HPDE6-E6E7 (cell line): ENCODE data around the gene RAP1A.

ENCODE experiments used
- DNase-seq: peaks from one replicate; pipeline ENCODE4 v3.0.0; 2011; ENCODE audit warnings: missing footprints; ENCODE audit errors: extremely low spot score

Gene RAP1A

DNA sequence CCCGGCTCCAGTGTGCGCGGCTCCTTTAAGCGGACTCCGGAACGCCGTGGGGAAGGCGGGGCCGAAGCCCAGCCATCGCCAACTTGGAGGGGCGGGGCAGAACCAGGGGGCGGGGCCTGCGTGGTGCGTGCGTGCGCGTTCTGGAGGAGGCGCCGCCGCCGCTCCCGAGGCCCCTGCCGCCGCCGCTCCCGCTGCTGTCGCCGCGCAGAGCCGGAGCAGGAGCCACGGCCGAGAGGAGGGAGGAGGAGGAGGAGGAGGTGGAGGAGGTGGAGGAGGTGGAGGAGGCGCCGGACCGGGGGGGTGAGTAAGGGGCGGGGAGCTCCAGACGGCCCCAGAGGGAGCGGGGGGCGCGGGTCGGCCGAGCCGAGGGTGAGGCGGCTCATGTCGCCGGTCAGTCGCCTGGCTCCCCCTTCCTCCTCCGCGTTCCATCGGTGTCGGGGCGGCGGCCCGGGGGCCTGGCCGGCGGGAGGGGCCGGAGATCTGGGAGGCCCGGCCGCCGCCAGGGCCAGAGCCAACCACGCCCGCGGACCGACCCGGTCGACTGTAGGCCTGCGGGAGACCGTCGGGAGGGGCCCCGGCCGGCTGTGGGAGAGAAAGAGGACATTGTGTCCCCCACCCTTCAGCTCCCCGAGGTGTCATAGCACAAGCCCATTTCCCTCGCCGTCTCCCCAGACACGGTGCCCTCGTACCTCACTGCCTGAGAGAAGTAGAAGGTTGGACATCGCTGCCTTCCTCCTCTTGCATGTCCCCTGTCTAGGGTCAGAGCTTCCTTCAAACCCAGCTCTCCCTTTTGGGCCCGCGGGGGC, at the start of gene RAP1A:
Gene RAP1A, plus strand, starts transcription at position 155 of the 806 bp plus-strand sequence. CDS start 71,572 bp downstream, outside the sequence.
- DNase-seq: peak; percentile 94

DNA sequence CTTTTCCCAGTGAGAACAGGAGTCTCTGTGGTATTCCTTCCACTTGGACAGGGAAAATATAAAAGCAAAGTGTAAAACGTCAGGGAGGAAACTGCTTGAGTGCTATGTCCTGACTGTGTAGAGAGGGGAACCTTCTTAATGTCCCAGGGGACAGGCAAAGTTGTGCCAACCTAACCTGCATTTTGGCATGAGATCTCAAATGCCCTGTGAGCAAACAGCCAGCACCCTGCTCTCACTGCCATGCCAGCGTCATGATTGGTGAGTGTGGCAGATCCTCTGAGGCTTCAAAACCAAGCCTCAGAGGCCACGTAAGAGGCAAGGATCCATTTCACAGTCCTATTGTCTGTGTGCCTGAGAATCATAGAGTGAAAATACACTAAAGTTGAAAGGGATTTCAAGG, 49.7 kb upstream of the RAP1A start:
- DNase-seq: no peak

DNA sequence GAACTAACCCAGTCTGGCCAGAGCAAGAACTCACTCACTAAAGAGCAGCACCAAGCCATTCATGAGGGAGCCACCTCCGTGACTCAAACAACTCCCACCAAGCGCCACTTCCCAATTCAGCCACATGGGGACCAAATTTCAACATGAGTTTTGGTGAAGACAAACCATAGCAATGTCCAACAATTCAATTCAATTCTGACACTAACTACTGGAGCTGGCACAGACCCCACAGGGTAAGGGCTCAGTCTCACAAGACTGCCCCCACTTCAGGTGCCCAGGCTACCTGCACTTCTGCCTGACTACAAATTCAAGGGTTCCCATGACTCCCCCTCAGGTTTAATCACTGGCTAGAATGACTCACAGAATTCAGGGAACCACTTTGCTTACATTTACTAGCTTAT, 48.8 kb upstream of the RAP1A start:
- DNase-seq: no peak

DNA sequence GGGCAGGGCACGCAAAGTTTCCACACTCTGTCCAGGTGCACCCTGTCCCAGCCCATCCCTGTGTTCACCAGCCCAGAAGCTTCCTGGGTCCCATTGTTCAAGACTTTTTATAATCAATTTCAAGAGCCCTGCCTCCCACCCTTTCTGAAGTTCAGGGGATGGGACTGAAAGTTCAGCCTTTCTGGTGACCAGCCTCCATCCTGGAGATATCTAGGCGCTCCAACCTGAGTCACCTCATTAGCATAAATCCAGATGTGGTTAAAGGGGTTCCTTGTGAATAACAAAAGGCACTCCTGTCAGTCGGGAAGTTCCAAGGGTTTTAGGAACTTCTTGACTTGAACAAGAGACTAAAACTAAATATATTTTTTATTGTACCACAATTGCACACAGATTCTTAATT, 48.4 kb upstream of the RAP1A start:
- DNase-seq: no peak

DNA sequence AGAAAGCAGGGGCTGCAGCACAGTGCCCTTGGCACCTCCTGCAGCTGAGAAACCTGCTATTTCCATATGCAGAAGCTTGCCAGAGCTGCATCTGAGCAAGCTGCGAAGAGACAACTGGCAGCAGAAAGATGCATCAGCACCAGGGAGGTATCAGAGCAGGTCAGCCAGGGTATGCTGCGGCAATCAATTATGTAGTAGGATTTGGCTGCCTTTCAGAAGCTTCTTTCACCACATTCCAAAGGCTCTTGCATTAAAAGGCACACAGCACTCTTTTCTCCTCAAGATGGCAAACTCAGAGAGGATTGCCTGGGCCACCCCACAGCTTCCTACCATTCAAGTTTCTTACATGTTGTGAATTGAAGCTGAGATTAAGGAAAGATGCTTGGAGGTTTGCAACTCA, 47.6 kb upstream of the RAP1A start:
- no peak for DNase-seq

DNA sequence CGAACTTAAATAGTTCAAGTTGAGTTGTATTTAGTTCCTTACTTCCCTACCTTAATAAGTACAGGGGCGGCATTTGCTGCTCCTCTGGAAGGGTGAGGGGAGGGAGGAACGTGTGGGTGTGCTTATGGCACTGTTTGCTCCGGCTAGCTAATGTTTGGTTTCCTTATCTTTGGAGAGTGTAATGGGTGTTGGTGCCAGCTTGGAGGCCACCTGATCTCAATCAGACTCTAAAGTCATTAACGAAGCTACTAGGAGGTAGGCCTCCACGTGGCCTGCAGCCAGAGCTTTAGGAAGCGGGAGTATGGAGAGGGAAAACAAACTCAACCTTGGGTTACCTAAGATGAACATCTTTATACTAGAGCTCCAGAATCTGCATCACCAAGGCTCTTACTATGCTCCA, 43.0 kb upstream of the RAP1A start:
- DNase-seq: no peak

DNA sequence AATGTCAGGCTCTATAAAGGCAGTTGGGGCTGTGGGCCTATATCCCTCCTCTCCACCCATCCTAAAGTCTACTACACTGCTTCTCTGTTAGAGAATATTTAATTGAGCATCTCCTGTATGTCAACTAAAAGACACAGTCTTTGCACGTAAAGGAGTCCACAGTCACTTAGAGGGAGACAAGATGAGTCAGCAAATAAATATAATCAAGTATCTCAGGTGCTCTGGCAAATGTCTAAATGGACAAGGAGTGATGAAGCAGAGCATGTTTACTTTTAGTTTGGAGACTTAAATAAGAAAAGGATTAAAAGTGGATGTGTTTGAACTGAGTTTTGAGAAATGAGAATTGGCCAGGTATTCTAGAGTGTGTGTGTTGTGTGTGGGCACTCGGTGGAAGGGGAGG, 41.8 kb upstream of the RAP1A start:
- DNase-seq: no peak

DNA sequence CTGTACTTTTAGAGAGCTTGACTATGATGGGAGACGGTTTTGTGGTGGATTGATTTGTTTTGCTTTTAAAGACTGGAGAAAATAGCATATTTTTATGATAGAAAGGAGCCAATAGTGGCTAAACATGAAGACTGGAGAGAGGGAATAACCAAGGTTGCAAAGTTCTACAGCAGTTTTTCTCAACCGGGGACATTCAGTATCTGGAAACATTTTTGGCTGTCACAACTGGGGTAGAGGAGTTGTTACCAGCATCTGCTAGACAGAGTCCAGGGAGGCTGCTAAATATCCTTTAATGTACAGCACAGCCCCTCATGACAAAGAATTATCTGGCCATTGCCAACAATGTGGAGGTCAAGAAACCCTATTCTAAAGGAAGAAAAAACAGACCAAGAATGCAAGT, 38.4 kb upstream of the RAP1A start:
- DNase-seq: no peak

DNA sequence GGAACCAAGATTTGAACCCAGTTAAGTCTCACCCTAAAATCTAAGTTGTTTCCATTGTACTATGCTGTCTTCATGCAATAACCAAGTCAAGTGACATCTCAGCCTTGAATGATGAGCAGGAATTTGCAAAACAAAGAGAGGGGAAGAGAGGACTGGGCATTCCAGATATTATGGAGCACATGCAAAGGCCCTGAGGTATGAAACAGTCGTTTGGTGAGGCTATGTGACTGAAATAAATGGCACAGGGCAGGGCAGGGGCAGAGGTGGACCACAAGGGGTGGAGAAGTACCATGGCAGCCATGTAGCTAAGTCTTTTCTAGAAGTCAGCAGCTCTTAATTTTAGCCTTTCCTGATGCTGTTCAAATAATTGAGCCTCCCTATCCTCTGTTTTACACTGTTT, 37.6 kb upstream of the RAP1A start:
- DNase-seq: no peak

DNA sequence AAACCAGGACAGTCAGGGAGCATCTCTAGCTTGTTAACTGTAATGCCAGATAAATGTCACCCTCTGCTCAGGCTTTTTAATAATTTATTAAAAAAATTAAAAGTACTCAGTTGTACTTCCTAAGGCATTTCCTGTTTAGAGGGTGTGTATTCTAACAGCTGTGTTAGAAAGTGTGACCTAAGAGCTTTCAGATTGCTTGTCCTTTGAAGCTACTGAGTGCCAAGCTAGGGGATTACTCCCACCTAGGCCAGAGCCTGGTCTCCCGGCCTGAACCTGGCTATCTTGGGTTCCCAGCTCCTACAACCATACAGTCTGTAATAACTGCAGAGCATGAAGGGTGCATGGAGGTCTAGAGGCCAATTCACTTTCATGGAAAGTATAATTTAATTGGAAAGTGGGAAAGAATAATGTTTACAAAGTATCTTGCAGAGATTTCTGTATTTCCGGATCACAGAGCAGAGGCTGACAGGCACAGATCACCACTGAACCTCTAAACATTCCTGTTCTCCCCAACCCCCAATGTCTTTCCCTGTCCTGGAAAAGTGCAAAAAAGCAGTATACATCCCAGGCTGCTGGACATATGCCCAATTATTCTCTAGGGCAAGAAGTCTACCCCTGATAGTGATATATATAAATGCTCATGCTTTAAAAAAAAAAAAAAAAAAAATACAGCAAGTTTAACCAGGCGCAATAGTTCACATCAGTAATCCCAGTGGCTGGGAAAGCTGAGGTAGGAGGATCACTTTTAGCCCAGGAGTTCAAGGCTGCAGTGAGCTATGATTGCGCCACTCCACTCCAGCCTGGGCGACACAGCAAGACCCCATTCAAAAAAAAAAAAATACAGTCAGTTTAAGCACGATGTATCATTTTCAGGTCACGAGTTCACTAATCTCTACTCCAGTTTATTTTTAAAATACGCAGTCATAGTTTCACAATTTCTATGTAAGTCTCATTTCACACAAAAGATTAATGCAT, 36.7 kb upstream of the RAP1A start:
- DNase-seq: no peak

DNA sequence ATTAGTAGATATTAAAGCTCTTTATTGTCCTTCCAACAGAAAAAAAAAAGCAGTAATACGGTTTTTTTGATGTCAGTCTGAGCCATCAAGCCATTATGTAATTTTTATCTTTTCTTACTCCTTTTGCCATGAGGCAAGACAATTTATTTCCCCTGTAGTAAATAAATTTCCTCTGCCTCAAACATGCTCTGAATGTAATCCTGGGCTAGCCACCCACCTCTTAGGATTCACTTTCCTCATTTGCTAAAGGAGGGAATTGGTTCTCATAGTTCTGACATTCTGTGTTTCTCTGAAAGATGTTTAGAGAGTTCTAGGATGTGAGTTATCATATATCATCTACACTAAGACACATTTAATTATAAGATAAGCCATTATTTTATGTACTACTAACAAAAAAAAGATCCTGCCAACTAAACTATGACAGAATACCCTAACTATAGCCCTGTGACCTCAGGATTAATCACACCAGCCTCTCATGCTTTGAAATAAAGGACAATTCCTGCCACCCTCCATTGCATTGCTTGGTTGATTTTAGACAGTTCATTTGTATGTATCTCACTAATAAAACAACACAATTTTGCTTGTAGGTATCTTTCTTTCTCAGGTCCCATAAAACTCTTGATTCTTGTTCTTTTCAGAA, 34.0 kb upstream of the RAP1A start:
- no peak for DNase-seq

DNA sequence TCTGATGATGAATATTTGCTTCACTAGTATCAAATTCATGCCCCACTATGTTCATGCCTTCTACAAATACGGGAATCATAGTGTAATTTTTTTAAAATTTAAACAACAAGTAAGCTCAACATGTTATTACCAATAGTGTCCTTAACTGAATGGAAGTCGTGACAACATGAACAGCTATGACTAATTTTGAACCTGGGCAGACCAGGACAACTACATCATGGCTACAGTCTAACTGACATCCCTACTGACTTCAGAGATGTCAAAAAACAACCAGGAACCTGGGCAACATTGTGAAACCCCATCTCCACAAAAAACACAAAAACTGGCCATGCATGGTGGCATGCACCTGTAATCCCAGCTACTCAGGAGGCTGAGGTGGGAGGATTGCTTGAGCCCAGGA, 33.5 kb upstream of the RAP1A start:
- no peak for DNase-seq

DNA sequence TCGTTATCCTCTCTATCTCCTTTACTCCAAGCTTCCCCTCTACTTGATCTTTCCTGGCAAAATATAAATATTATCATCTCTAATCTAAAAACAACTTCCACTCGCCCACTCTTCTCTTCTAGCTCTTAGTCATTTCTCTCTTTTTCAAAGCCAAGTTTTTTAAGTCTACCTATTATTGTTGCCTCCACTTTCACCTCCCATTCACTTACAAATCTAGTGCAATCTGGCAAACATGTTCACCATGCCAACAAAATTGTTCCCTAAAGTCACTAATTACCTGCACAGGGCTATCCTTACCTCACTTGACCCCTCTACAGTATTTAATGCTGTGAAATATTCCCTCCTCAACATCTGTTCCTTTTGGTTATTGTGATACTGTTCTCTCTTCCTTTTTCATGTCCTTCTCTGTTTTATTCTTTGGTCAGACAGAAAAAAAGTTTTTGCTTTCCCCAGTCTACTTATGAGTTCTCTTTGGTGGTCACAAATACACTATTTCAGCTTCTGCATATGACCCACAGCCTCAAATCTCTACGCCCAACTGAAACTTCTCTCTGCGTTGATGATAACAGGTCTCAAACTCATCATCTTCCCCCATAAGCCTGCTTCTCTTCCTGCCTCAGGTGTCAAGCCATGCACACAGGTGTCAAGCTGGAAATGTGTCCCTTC, 31.9 kb upstream of the RAP1A start:
- no peak for DNase-seq

DNA sequence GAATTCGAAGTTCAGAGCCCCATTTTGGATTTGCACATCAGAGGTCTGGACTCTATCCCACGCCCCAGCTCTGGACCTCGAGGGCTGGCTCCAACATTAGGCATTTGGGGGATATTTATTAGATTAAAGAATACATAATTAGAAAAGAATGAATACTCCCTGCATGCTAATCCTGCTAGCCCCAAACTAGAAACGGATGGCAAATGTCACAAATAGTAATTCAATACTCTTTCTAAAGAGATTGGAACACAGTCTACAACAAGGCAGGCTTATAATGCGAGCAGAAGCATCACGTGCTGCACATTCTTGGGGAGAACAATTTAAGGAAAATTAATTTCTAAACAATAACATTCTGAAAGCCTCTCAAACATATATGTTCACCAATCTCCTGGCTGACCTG, 27.7 kb upstream of the RAP1A start:
- DNase-seq: no peak

DNA sequence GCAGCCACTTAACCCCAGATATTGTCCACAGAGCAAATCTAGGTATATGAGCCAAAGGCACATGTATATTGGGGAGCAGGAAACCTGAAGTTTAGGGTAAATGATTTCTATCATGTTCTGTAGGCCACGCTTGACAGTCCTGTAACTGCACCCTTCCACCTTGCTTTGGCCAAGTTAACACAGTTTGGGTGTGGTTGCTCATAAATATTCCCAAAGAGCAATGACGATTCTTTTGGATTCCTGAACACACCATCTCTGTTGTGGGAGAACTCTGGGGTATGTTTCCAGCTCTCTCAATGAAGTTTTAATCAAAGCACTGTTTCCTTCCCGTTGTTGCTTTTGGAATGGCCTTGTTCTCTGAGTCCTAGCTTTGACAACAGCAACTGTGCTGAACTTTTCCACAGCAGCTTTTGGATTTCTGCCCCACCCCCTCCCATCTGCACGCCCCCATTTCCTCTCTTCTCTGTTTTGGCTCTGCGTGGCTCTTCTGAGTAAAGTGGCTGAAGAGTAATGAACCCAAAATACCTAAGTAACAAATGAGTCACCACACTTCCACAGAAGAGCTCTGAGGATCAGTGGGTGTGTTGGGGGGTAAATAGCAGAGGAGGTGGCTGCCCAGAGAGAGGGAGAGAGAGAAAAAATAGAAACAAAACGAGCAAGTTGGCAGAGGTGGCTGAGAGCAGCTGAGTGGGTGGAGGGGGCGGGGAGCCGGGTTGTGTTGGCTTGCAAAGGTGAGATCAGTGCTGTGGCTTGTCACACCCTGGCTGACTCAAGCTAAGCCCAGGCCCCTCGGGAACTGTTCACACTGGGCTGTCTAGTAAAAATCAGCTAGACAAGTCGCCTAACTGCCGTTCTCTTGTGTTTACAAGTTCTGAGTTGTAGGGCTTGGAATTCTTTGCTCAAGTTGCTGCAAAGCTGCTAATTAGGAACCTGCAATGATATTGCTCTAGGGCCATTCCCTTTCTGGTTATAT, 26.9 kb upstream of the RAP1A start:
- peak; percentile 94 for DNase-seq

DNA sequence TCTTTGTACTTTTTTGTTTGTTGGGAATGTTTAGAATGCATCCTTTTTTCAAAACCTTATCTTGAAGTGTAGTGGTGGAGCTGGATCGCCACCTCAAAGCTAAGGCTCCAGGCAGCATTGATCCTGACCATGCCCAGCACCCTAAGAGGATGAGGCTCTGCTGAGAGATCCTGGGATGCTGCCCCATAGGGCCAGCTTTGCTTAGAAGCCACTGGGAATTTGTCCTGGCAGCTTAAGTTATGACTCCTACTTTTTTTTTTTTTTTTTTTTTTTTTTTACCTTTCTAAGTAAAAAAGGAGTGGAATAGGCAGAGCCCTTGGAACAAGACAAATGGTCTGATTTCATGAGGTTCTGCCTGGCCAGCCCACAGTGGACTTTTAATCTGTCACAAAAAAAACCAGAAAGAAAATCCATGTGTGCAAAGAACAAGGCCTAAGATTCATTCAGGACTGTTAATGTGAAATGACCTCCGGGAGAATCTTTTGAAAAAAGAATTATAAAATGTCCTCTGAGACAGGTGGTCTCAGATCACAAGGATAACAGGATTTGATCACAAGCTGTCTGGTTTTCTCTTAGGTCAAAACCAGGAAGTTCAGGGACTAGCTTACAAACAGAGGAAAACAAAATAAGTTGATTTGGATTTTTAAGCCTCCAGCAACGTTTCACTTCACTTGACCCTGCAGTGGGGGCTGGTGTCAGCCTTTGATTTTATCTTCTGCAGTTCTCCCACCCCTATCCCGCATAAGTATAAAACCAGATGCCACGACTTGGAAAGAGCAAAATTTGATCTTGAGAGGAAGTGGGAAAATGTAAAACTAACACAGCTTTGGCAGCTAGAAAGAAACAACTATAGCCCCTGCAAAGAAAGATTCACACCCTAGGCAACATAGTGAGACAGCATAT, 25.9 kb upstream of the RAP1A start:
- peak; percentile 15 for DNase-seq

DNA sequence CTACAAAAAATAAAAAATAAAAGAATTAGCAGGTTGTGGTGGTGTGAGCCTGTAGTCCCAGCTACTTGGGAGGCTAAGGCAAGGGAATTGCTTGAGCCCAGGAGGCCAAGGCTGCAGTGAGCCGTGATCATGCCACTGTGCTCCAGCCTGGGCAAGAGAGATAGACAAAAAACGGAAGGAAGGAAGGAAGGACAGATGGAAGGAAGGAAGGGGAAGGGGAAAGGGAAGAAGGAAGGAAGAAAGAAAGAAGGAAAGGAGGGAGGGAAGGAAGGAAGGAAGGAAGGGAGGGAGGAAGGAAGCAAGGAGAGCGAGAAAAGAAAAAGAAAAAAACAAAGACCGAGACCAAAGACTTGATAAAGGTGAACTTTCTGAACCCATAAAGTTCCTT, 25.3 kb upstream of the RAP1A start:
- no peak for DNase-seq

DNA sequence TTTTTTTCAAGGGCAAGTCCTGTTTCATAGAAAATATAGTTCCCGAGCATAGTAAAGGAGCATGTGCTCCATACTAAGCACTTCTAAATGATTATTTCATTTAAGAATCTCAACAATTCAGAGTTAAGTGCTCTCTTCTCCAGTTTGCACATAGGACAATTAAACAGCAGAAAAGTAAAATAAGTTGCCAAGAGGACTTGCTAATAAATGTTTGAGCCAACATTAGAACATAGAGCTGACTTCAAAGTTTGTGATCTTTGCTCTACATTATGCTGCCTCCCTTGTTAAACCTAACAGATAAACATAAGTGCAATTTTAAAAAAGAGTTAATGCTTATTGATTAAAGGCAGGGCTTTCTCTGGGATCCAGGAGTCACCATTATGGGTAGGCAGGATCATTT, 23.8 kb upstream of the RAP1A start:
- no peak for DNase-seq

DNA sequence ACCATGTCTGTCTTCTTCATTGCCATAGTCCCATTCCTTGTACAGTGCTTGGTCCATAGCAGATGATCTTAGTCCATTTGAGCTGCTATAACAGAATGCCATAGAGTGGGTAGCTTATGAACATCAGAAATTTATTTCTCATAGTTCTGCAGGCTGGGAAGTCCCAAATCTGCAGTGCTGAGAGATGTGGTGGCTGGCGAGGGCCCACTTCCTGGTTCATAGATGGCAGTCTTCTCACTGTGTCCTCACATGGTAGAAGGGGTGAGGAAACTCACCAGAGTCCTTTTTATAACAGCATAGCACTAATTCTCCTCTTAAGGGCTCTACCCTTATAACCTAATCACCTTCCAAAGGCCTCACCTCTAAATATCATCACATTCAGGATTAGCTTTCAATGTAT, 23.1 kb upstream of the RAP1A start:
- no peak for DNase-seq

DNA sequence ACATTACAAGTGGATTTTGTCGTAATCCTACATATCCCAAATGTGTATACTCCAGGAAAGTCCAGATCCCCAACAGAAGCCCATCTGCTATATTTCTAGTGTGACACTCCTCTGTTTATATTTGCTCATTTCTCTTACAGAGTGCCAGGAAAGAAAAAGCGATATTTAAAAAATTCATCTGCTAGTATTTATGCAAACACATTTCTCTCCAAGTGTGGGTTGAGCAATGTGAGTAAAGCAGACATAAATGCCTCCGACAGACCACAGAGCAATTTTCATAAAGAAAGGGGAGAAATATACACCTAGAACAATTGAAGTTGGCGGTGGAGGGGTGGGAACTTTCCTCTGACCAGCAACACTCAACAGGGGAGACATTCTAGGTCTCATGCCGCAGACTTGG, 22.2 kb upstream of the RAP1A start:
- no peak for DNase-seq
